ENCODE data around the gene MYL12A. TPM values are rescaled to one million over a fixed set of nuclear protein-coding genes. Genes with fewer than 3 reads are reported as not detected.
A peak's percentile ranks its signal among the peaks of the same experiment; 100 is the strongest.
"Not testable (repeated sequence)": the region's sequence is repeated elsewhere in the genome, so short reads cannot be mapped to it uniquely, and the experiment has no call there.

Gene MYL12A
- total RNA-seq, 1 donor from 2014 or later, result 421 TPM

DNA sequence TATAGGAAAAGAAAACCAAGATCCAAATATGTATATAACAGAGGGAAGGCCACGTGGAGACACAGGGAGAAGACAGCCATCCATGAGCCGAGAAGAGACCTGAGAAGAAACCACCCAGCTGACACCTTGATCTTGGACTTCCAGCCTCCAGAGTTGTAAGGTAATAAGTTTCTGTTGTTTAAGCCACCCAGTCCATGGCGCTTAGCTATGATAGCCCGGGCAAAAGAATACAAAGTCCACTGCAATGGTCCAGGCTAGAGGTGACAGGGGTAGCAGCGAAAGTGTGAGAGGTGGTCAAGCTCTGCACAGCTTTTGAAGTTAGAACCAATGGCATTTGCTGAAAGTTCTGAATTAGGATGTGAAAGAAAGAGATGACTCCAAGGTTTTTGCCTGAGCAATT lies 30.6 kb upstream of the MYL12A start:
- Histone ChIP-seq H3K27me3 (no peaks in the 10 kb centered on the region), H3K4me1 (peaks cover 4 to 18% of the 10 kb centered on the region in 2 donors), H3K36me3 (peaks cover 9 to 13% of the 10 kb centered on the region in 2 donors), H3K4me3 (no peak overlapping the region), H3K27ac (no peak overlapping the region), H3K9me3 (no peaks in the 10 kb centered on the region)
- intact Hi-C loops (cut with DNase I), result no loop called here
- no peak for DNase-seq (ENCODE audit: low spot score in 2 of 2)
- TF ChIP-seq, protein P1, sequence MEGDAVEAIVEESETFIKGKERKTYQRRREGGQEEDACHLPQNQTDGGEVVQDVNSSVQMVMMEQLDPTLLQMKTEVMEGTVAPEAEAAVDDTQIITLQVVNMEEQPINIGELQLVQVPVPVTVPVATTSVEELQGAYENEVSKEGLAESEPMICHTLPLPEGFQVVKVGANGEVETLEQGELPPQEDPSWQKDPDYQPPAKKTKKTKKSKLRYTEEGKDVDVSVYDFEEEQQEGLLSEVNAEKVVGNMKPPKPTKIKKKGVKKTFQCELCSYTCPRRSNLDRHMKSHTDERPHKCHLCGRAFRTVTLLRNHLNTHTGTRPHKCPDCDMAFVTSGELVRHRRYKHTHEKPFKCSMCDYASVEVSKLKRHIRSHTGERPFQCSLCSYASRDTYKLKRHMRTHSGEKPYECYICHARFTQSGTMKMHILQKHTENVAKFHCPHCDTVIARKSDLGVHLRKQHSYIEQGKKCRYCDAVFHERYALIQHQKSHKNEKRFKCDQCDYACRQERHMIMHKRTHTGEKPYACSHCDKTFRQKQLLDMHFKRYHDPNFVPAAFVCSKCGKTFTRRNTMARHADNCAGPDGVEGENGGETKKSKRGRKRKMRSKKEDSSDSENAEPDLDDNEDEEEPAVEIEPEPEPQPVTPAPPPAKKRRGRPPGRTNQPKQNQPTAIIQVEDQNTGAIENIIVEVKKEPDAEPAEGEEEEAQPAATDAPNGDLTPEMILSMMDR (IDR thresholded peaks at IDR 0.05), result no peak

DNA sequence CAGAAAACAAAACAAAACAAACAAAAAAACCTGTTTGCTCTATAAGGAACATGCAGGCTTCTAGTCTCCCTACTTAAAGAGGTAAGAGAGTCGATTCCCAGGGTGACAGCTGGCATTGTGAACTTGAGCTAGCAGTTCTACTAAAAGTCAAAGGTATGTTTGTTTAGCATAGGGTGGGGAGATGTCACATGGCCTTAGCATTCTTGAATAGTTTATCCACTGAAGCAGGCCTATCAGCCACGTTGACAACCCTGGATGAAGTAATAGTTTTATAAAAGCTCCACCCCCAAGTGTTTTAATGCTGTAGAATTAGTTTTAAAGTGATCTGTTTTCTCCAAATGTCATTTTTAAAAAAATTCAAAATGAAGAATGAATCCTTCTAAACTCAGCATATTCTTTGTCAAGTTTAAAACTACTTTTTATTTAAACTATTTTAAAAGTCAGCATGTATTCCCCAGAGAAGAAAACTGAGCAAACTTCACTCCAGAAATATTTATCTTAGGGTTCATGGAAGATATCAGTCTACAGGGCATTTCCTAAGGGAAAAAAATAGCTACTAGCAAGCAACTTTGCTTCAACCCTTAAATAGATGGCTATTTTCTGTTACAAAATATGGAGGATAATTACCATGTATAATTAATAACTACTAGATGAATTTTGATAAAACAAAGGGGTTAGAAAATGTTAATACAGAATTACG lies 29.5 kb upstream of the MYL12A start:
- TF ChIP-seq, protein P1 (IDR thresholded peaks at IDR 0.05), result no peak
- no peaks in the 10 kb centered on the region for H3K27me3 ChIP-seq
- H3K9me3 ChIP-seq, result no peaks in the 10 kb centered on the region
- no peak for DNase-seq (ENCODE audit: low spot score in 2 of 2)
- H3K36me3 ChIP-seq, result peaks cover 9 to 13% of the 10 kb centered on the region in 2 donors
- intact Hi-C loops (cut with DNase I), result no loop called here
- peak overlapping the region; percentile 47 to 84 for H3K27ac ChIP-seq
- H3K4me3 ChIP-seq, result peak overlapping the region; percentile 38 to 68
- H3K4me1 ChIP-seq, result peaks cover 0 to 9% of the 10 kb centered on the region in 2 donors

DNA sequence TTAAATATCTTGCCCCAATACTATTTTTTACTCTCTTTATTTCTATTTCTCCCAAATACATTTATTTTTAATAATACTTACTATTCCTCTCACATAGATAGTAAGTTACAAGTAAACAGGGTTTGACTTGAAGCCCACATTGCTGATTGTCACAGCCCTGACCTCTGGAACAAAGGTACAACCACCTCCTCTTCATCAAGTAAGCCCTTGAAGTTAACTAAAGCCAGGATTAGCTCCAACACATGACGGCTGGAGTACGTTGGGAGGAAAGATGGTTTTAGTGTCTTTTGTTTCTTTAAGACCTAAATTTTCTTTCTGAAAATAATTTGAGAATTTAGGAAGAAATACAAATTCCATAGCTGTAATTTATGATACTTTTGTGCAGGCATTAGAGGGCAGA lies 28.8 kb upstream of the MYL12A start:
- no peaks in the 10 kb centered on the region for H3K27me3 ChIP-seq
- peaks cover 9 to 13% of the 10 kb centered on the region in 2 donors for H3K36me3 ChIP-seq
- H3K4me3 ChIP-seq, result peak overlapping the region; percentile 38 to 68
- intact Hi-C loops (cut with DNase I), result no loop called here
- peak overlapping the region; percentile 47 to 84 for H3K27ac ChIP-seq
- no peak for DNase-seq (ENCODE audit: low spot score in 2 of 2)
- TF ChIP-seq, protein P1 (IDR thresholded peaks at IDR 0.05), result no peak
- H3K9me3 ChIP-seq, result no peaks in the 10 kb centered on the region
- peaks cover 0 to 3% of the 10 kb centered on the region in 2 donors for H3K4me1 ChIP-seq

DNA sequence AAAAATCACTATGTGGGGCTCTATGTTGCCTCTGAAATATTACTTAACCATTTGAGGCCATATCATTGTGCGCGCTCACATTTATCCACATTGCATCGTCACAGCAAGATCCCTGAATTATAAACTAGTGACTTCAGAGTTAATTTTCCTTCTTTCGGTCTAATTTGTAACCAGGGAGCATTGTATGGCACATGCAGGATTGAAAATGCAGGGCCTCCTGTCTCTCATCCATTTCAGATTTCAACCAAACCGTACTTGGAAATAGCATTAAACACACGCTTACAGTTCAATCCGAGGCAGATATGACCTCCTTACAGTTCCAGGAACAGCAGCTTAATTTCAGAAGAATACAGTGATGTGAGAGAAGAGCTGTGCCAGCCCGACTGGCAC lies 28.4 kb upstream of the MYL12A start:
- H3K9me3 ChIP-seq, result no peaks in the 10 kb centered on the region
- peak overlapping the region; percentile 38 to 68 for H3K4me3 ChIP-seq
- H3K27me3 ChIP-seq, result no peaks in the 10 kb centered on the region
- no peak for DNase-seq (ENCODE audit: low spot score in 2 of 2)
- TF ChIP-seq, protein P1 (IDR thresholded peaks at IDR 0.05), result no peak
- H3K27ac ChIP-seq, result peak overlapping the region; percentile 47 to 84
- H3K36me3 ChIP-seq, result peaks cover 9 to 11% of the 10 kb centered on the region in 2 donors
- intact Hi-C loops (cut with DNase I), result no loop called here
- H3K4me1 ChIP-seq, result peaks cover 0 to 3% of the 10 kb centered on the region in 2 donors

DNA sequence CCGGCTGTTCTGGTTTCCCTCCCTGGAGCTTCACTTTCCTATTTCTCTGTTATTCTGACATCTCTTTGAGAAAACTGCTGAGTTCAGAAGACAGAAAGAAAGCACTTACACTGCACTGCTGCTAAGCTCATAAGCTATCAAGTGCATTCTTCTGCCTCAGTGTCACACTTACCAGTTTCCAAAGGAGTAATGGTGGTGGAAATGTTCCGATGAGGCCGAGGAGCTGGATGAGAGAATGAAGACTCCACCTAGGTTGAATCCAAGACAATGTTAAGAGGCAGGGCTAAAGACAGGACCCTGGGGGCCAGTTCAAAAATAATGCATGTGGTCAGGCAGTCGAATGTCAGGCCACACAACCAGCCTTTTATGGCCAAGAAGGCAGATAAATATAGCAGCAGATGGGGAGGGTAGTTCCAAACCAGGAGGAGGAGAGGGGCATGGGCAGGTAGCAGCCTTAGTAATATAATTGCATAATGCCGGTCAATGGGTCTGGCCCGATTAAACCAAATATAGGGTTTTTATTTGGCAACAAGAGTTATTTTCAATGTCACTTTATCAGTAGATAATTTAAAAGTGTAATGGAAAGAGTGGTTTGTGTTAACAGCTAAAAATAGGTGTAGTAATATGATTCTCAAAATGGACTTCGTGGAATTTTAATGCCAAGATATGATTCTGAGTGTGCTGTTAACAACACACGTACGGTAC lies 27.8 kb upstream of the MYL12A start, which contains the start of gene MYOM1:
MYOM1 (minus strand) TSS at position 338 of the 705 bp plus-strand sequence. CDS start 4,745 bp downstream, outside the sequence.
- Histone ChIP-seq H3K4me1 (peaks cover 0 to 3% of the 10 kb centered on the region in 2 donors), H3K4me3 (peak within 1 kb of the TSS; percentile 38 to 68), H3K36me3 (peaks cover 6 to 7% of the 10 kb centered on the region in 2 donors), H3K9me3 (no peaks in the 10 kb centered on the region), H3K27me3 (no peaks in the 10 kb centered on the region), H3K27ac (peak within 1 kb of the TSS; percentile 47 to 84)
- TF ChIP-seq, protein P1 (IDR thresholded peaks at IDR 0.05), result no peak
- no peak for DNase-seq (ENCODE audit: low spot score in 2 of 2)
- intact Hi-C loops (cut with DNase I), result loop anchor here (2.0 kb wide), 1 partner anchor 27 kb away; the partner anchor contains the start of gene MYL12A

DNA sequence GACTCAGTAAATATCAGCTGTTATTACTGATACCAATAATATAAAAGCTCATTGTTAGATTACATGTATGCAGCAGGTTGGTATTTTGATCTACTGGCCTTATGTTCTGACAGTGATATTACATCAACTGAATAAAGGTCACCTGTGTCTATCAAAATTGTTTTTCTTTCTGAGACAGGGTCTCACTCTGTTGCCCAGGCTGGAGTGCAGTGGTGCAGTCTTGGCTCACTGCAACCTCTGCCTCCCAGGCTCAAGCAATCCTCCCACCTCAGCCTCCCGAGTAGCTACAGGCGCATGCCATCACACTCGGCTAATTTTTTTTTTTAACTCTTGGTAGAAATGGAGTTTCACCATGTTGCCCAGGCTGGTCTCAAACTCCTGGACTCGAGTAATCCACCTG lies 26.7 kb upstream of the MYL12A start:
- not testable (repeated sequence) for H3K4me1 ChIP-seq; H3K9me3 ChIP-seq; H3K27me3 ChIP-seq; H3K36me3 ChIP-seq; DNase-seq (ENCODE audit: low spot score in 2 of 2); H3K4me3 ChIP-seq
- H3K27ac ChIP-seq, result peak overlapping the region; percentile 47 to 84
- intact Hi-C loops (cut with DNase I), result loop anchor here (2.0 kb wide), 1 partner anchor 26 kb away; the partner anchor contains the start of gene MYL12A

Data from ascending aorta (tissue), 2 donors.